HCT116 (cell line): ENCODE measurements around the gene MLLT3. TPM values are rescaled to one million over a fixed set of nuclear protein-coding genes. Genes with fewer than 3 reads are reported as not detected.

Source experiments
- ATAC-seq: fragments of 200-7000 bp; cut with Tn5 transposase; 2 replicates; pipeline ENCODE4 v1.9.1; 2020; ENCODE audit warnings: mild to moderate bottlenecking, moderate library complexity
- BruUV-seq: library from RNA; stranded (reverse); fragments of 400-500 nt; replicated peaks from 2 replicates; lab custom pipeline; 2021; lab: Mats Ljungman, UMichigan
- CTCF ChIA-PET: fragments of 300-600 bp; sonication (Branson Sonifier 250); formaldehyde crosslinking; loops from one replicate; lab custom pipeline; 2021; ENCODE audit warnings: antibody characterized with exemption; lab: Charles Lee
- POLR2A ChIA-PET: fragments of 300-600, 350-600 bp; sonication (Branson Sonifier 250); formaldehyde crosslinking; loops from one replicate; lab custom pipeline; 2021; ENCODE audit warnings: antibody characterized with exemption; lab: Charles Lee
- RAD21 ChIA-PET, 2 experiments: fragments of 300-600 bp; sonication (Branson Sonifier 250); formaldehyde crosslinking; loops; one replicate each; lab custom pipeline; 2023; ENCODE audit warnings: low total read pairs in 2 of 2; ENCODE audit not compliant: uncharacterized antibody in 2 of 2, unreplicated experiment in 2 of 2, low non-redundant PET in 1 of 2; lab: Charles Lee
- DNase-seq: peaks from one replicate; pipeline ENCODE4 v3.0.0-alpha.2; 2010; ENCODE audit warnings: low read depth, low spot score
- H2AFZ ChIP-seq: fragments of 200-600 bp; shearing (Covaris generic), sonication (generic); 2 replicates; pipeline ENCODE4 v1.6.1; 2017; ENCODE audit warnings: low read depth, mixed run types, mixed read lengths, antibody characterized with exemption, low read length; ENCODE audit not compliant: poor library complexity, severe bottlenecking
- H3K27ac ChIP-seq: 2 replicates; pipeline ENCODE4 v1.5.1; 2012; ENCODE audit warnings: low read depth, low read length
- H3K27me3 ChIP-seq: fragments of 200-600 bp; sonication (generic); 2 replicates; pipeline ENCODE4 v1.6.1; 2016; ENCODE audit warnings: mixed run types, low read length, mixed read lengths; ENCODE audit not compliant: insufficient read depth
- H3K36me3 ChIP-seq, 2 experiments: fragments of 200-500 bp in 1 of 2; fragments of 200-600 bp in 1 of 2; sonication (Bioruptor generic) in 1 of 2; sonication (generic) in 1 of 2; 2 replicates each; pipeline versions ENCODE4 v1.5.1 to v1.6.1; 2014 to 2016; ENCODE audit warnings: low read length in 2 of 2, inconsistent platforms in 1 of 2, mixed read lengths in 1 of 2, mixed run types in 1 of 2; ENCODE audit not compliant: insufficient read depth in 2 of 2, control insufficient read depth in 1 of 2
- H3K4me1 ChIP-seq, 2 experiments: fragments of 200-600 bp in 1 of 2; sonication (generic) in 1 of 2; 2 replicates each; pipeline versions ENCODE4 v1.5.1 to v1.6.1; 2012 to 2017; ENCODE audit warnings: low read length in 2 of 2, inconsistent platforms in 1 of 2, mild to moderate bottlenecking in 1 of 2, mixed read lengths in 1 of 2, mixed run types in 1 of 2, moderate library complexity in 1 of 2; ENCODE audit not compliant: insufficient read depth in 2 of 2, control insufficient read depth in 1 of 2
- H3K4me2 ChIP-seq: fragments of 200-600 bp; sonication (generic); 2 replicates; pipeline ENCODE4 v1.6.1; 2017; ENCODE audit warnings: mixed run types, low read length, mixed read lengths
- H3K4me3 ChIP-seq, 2 experiments: fragments of 200-600 bp in 1 of 2; sonication (generic) in 1 of 2; replicated peaks in 1 of 2; 2 replicates each; pipeline ENCODE4 v1.5.1; 2011 to 2016; ENCODE audit warnings: low read length in 2 of 2, control low read depth in 1 of 2, low read depth in 1 of 2, mild to moderate bottlenecking in 1 of 2, mixed read lengths in 1 of 2, mixed run types in 1 of 2
- H3K79me2 ChIP-seq: fragments of 200-600 bp; sonication (generic); 2 replicates; pipeline ENCODE4 v1.6.1; 2017; ENCODE audit warnings: mild to moderate bottlenecking, mixed run types, low read length, moderate library complexity, mixed read lengths; ENCODE audit not compliant: insufficient read depth
- H3K9ac ChIP-seq: fragments of 200-600 bp; sonication (generic); 2 replicates; pipeline ENCODE4 v1.6.1; 2016; ENCODE audit warnings: low read length, mixed read lengths
- H3K9me2 ChIP-seq: fragments of 200-600 bp; sonication (generic), shearing (Covaris generic); 2 replicates; pipeline ENCODE4 v1.6.1; 2017; ENCODE audit warnings: mixed run types, mild to moderate bottlenecking, moderate library complexity; ENCODE audit not compliant: insufficient read depth
- H3K9me3 ChIP-seq, 2 experiments: fragments of 200-500 bp in 1 of 2; fragments of 200-600 bp in 1 of 2; sonication (Bioruptor generic) in 1 of 2; sonication (generic) in 1 of 2; 2 replicates each; pipeline ENCODE4 v1.6.1; 2014 to 2017; ENCODE audit warnings: low read length in 2 of 2, mixed read lengths in 2 of 2, inconsistent platforms in 1 of 2, low read depth in 1 of 2, mild to moderate bottlenecking in 1 of 2, mixed run types in 1 of 2, moderate library complexity in 1 of 2; ENCODE audit not compliant: control insufficient read depth in 1 of 2, insufficient read depth in 1 of 2
- H4K20me1 ChIP-seq: fragments of 200-600 bp; sonication (generic), shearing (Covaris generic); 2 replicates; pipeline ENCODE4 v1.6.1; 2017; ENCODE audit warnings: mixed run types, mild to moderate bottlenecking, moderate library complexity; ENCODE audit not compliant: insufficient read depth
- ATF3 ChIP-seq: IDR thresholded peaks from 2 replicates; pipeline ENCODE4 v1.6.1; 2012
- CEBPB ChIP-seq: IDR thresholded peaks from 2 replicates; pipeline ENCODE4 v1.6.1; 2012; ENCODE audit warnings: low read depth
- EGR1 ChIP-seq: IDR thresholded peaks from 2 replicates; pipeline ENCODE4 v1.6.1; 2012; ENCODE audit warnings: low read depth
- ELF1 ChIP-seq: IDR thresholded peaks from 2 replicates; pipeline ENCODE4 v1.6.1; 2012; ENCODE audit warnings: low read depth, borderline replicate concordance
- EZH2phosphoT487 ChIP-seq: fragments of 200-600 bp; IDR thresholded peaks from 2 replicates; pipeline ENCODE4 v1.6.1; 2018; ENCODE audit warnings: antibody characterized with exemption, borderline replicate concordance
- FOSL1 ChIP-seq: IDR thresholded peaks from 2 replicates; pipeline ENCODE4 v1.6.1; 2012; ENCODE audit warnings: low read depth
- JUND ChIP-seq: IDR thresholded peaks from 2 replicates; pipeline ENCODE4 v1.6.1; 2012
- MAX ChIP-seq: IDR thresholded peaks from 2 replicates; pipeline ENCODE4 v1.6.1; 2012
- POLR2A ChIP-seq: IDR thresholded peaks from 2 replicates; pipeline ENCODE4 v1.7.0; 2011; ENCODE audit warnings: borderline replicate concordance; ENCODE audit not compliant: insufficient read depth, insufficient read length; ENCODE audit errors: extremely low read depth
- POLR2AphosphoS5 ChIP-seq: IDR thresholded peaks from 2 replicates; pipeline ENCODE4 v1.6.1; 2011; ENCODE audit warnings: mild to moderate bottlenecking, low read depth, low read length, moderate library complexity
- REST ChIP-seq: IDR thresholded peaks from 2 replicates; pipeline ENCODE4 v1.6.1; 2012; ENCODE audit warnings: low read depth
- SP1 ChIP-seq: IDR thresholded peaks from 2 replicates; pipeline ENCODE4 v1.6.1; 2012; ENCODE audit warnings: low read depth
- TCF7L2 ChIP-seq: IDR thresholded peaks from 2 replicates; pipeline ENCODE4 v1.7.0; 2011; ENCODE audit warnings: borderline replicate concordance, inconsistent platforms; ENCODE audit not compliant: insufficient read depth, insufficient read length; ENCODE audit errors: extremely low read depth
- YY1 ChIP-seq: IDR thresholded peaks from 2 replicates; pipeline ENCODE4 v1.6.1; 2011; ENCODE audit warnings: low read length, low read depth, moderate library complexity, mild to moderate bottlenecking; ENCODE audit not compliant: insufficient replicate concordance; ENCODE audit errors: extremely low read depth
- ZBTB33 ChIP-seq: IDR thresholded peaks from 2 replicates; pipeline ENCODE4 v1.6.1; 2011; ENCODE audit warnings: mild to moderate bottlenecking, low read length, moderate library complexity; ENCODE audit not compliant: insufficient replicate concordance; ENCODE audit errors: extremely low read depth
- ZFX ChIP-seq: fragments of 450-650 bp; IDR thresholded peaks from 2 replicates; pipeline ENCODE4 v1.6.1; 2017
- ZNF274 ChIP-seq: fragments of 200-500 bp; sonication (Bioruptor generic); IDR thresholded peaks from 2 replicates; pipeline ENCODE4 v1.6.1; 2014; ENCODE audit warnings: mild to moderate bottlenecking, low read depth, low read length, inconsistent platforms
- intact Hi-C: fragments of 100-400 bp; cut with micrococcal nuclease; formaldehyde crosslinking; loops from 2 replicates; pipeline ENCODE4 v1.10.0; 2022
- total RNA-seq: library from RNA; stranded (reverse); gene quantifications from one replicate; pipeline ENCODE4 v1.2.1, GENCODE V29; 2021; ENCODE audit not compliant: unreplicated experiment

MLLT3 gene
- total RNA-seq, 1 experiment from 2014 or later = 4.3 TPM

GRCh38 chr9:20463823-20464222, 158.5 kb downstream of the MLLT3 start:
- RAD21 ChIA-PET = no interaction called here
- TF ChIP-seq REST (no peak), TCF7L2 (no peak), YY1 (no peak), JUND (no peak), MAX (no peak), ZBTB33 (no peak), FOSL1 (no peak), EGR1 (no peak), CEBPB (no peak), POLR2A (no peak), POLR2AphosphoS5 (no peak), ATF3 (no peak), EZH2phosphoT487 (no peak), ZNF274 (no peak), SP1 (no peak), ELF1 (no peak), ZFX (no peak)
- TF ChIP-seq, all 23 proteins: peak for 0
- H3K27me3 ChIP-seq = peaks cover 57% of the 10 kb centered on the region
- DNase-seq (no peak), ATAC-seq (no peak)
- H3K4me1 ChIP-seq = no peaks in the 10 kb centered on the region
- no peak overlapping the region for H3K4me2 ChIP-seq
- H4K20me1 ChIP-seq = no peaks in the 10 kb centered on the region
- H3K4me3 ChIP-seq = no peak overlapping the region
- BruUV-seq = no TSS peak
- CTCF ChIA-PET = no interaction called here
- POLR2A ChIA-PET = no interaction called here
- H3K79me2 ChIP-seq = no peaks in the 10 kb centered on the region
- intact Hi-C loops = no loop called here
- H3K9me2 ChIP-seq = no peaks in the 10 kb centered on the region
- H3K27ac ChIP-seq = no peak overlapping the region
- H3K36me3 ChIP-seq = no peaks in the 10 kb centered on the region
- H3K9me3 ChIP-seq = no peaks in the 10 kb centered on the region
- no peak overlapping the region for H2AFZ ChIP-seq
- H3K9ac ChIP-seq = no peak overlapping the region
